Spleen (tissue), 7 donors: Measurements from ENCODE around the gene NAPB.

ENCODE experiments used
- POLR2A ChIP-seq, 3 donors: fragments of 450-650 bp; IDR thresholded peaks; one replicate each; pipeline ENCODE4 v1.5.1; 2017; ENCODE audit warnings: antibody characterized with exemption in 3 of 3, mild to moderate bottlenecking in 1 of 3
- TF ChIP-seq, protein P1 (sequence below), 11 experiments: fragments of 200-600 bp in 7 of 11; fragments of 450-650 bp in 4 of 11; sonication (generic) in 4 of 11; IDR thresholded peaks in 8 of 11; conservative IDR thresholded peaks in 3 of 11; 1 replicate in 7 of 11; 2 replicates in 4 of 11; pipeline versions ENCODE4 v1.4.0 to v1.8.0; 2016 to 2021; ENCODE audit warnings: antibody characterized with exemption in 11 of 11, inconsistent platforms in 4 of 11, mild to moderate bottlenecking in 1 of 11
- donor health status: DM: no; HTN: no; CAD: no; lungs with moderate emphysema.
- donor health status: DM: no; HTN: no; CAD: no.
- donor health status: DM: no; HTN: no; CAD: no.

DNA sequence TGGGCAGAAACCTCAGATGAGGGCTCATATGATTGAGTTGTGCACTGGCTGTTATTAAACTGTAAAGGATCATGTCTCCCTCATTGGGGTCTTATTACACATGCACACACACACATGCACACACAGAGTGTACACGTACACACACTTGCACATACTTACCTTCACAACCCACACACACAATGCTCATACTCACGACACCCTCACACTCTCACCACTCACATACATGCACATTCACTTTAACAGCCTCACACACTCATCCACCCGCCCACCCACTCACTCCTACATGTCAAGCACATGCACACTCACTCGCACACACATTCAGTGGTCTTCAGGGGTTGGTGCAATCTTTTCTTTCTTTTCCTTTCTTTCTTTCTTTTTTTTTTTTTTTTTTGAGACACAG lies 23.6 kb upstream of the NAPB start:
- TF ChIP-seq, protein P1, sequence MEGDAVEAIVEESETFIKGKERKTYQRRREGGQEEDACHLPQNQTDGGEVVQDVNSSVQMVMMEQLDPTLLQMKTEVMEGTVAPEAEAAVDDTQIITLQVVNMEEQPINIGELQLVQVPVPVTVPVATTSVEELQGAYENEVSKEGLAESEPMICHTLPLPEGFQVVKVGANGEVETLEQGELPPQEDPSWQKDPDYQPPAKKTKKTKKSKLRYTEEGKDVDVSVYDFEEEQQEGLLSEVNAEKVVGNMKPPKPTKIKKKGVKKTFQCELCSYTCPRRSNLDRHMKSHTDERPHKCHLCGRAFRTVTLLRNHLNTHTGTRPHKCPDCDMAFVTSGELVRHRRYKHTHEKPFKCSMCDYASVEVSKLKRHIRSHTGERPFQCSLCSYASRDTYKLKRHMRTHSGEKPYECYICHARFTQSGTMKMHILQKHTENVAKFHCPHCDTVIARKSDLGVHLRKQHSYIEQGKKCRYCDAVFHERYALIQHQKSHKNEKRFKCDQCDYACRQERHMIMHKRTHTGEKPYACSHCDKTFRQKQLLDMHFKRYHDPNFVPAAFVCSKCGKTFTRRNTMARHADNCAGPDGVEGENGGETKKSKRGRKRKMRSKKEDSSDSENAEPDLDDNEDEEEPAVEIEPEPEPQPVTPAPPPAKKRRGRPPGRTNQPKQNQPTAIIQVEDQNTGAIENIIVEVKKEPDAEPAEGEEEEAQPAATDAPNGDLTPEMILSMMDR (IDR thresholded peaks at IDR 0.05 in 8 of 11, conservative IDR thresholded peaks at IDR 0.05 in 3 of 11) = no peak
- no peak for TF ChIP-seq POLR2A (IDR thresholded peaks at IDR 0.05)
